Lower leg skin (tissue), 3 donors: ENCODE data around the gene IFI44.

Experiments
- POLR2A ChIP-seq, 2 donors: fragments of 450-650 bp; IDR thresholded peaks; one replicate each; pipeline ENCODE4 v1.6.1; 2016 to 2017; ENCODE audit warnings: antibody characterized with exemption in 2 of 2, mild to moderate bottlenecking in 1 of 2, moderate library complexity in 1 of 2
- TF ChIP-seq, protein P1 (sequence below), 3 donors: fragments of 450-650 bp; IDR thresholded peaks; one replicate each; pipeline ENCODE4 v1.5.1; 2016; ENCODE audit warnings: antibody characterized with exemption in 3 of 3, mild to moderate bottlenecking in 3 of 3, moderate library complexity in 2 of 3

GRCh38 chr1:78650114-78650660, 556 bp downstream of the IFI44 start:
- TF ChIP-seq, protein P1, sequence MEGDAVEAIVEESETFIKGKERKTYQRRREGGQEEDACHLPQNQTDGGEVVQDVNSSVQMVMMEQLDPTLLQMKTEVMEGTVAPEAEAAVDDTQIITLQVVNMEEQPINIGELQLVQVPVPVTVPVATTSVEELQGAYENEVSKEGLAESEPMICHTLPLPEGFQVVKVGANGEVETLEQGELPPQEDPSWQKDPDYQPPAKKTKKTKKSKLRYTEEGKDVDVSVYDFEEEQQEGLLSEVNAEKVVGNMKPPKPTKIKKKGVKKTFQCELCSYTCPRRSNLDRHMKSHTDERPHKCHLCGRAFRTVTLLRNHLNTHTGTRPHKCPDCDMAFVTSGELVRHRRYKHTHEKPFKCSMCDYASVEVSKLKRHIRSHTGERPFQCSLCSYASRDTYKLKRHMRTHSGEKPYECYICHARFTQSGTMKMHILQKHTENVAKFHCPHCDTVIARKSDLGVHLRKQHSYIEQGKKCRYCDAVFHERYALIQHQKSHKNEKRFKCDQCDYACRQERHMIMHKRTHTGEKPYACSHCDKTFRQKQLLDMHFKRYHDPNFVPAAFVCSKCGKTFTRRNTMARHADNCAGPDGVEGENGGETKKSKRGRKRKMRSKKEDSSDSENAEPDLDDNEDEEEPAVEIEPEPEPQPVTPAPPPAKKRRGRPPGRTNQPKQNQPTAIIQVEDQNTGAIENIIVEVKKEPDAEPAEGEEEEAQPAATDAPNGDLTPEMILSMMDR (IDR thresholded peaks at IDR 0.05), result no peak
- no peak for TF ChIP-seq POLR2A (IDR thresholded peaks at IDR 0.05)
